GM12873 (cell line): Measurements from ENCODE around the gene LNPEP.

Experiments
- TF ChIP-seq, protein P1 (sequence below): IDR thresholded peaks from 2 replicates; pipeline ENCODE4 v1.5.1; 2012; ENCODE audit warnings: low read depth, mild to moderate bottlenecking, moderate library complexity, low read length, control low read depth; ENCODE audit not compliant: insufficient read depth; ENCODE audit errors: missing control alignments

The LNPEP gene

DNA sequence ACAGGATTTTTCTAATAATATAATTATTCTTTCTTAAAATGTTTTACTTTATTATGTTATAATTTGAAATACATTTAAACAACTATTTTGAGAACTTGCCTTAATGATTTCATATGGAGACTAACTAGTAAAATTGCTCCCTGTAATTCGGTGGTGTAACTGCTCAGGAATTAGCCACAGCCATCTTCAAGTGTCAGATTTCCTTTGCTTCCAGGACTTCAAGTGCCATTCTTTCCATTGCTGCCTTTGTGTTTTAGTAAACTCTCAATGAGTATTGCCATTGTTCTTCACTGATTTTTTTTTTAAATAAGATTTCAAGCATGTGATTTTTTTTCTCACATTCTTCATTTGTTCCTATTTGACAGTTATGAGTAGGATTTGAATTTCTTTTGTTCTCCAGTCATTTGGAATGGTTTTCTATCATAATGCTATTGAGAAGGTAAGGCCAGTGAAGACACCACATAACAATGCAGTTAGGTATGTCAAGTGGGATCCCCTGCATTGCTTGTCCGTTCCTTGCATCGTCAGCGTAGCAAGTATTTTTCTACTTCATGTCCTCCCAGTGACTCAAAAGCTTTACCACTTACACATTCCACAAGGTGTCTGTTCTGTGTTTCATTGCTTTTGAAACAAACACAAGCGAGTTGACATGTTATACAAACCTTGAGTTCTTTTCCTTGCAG, 83.7 kb downstream of the LNPEP start:
- TF ChIP-seq, protein P1, sequence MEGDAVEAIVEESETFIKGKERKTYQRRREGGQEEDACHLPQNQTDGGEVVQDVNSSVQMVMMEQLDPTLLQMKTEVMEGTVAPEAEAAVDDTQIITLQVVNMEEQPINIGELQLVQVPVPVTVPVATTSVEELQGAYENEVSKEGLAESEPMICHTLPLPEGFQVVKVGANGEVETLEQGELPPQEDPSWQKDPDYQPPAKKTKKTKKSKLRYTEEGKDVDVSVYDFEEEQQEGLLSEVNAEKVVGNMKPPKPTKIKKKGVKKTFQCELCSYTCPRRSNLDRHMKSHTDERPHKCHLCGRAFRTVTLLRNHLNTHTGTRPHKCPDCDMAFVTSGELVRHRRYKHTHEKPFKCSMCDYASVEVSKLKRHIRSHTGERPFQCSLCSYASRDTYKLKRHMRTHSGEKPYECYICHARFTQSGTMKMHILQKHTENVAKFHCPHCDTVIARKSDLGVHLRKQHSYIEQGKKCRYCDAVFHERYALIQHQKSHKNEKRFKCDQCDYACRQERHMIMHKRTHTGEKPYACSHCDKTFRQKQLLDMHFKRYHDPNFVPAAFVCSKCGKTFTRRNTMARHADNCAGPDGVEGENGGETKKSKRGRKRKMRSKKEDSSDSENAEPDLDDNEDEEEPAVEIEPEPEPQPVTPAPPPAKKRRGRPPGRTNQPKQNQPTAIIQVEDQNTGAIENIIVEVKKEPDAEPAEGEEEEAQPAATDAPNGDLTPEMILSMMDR = no peak

DNA sequence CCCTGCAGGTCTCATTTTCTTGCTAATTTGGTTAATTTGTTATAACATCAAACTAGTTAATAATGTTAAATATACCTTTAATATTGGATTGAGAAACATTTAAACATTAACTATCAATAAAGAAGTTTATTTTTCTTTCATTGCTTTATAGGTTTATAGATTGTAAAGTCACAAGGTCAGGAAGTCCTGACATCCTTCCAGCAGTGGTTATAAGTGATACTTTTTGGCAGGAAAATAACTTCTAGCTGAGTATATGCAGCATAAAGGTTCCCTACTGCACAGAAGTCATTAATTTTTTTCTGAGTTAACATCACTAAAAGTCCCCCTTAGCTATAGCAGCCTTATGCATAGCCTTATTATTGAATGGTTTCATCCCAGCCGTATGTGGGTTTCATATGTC, 85.5 kb downstream of the LNPEP start:
- TF ChIP-seq, protein P1 = no peak

DNA sequence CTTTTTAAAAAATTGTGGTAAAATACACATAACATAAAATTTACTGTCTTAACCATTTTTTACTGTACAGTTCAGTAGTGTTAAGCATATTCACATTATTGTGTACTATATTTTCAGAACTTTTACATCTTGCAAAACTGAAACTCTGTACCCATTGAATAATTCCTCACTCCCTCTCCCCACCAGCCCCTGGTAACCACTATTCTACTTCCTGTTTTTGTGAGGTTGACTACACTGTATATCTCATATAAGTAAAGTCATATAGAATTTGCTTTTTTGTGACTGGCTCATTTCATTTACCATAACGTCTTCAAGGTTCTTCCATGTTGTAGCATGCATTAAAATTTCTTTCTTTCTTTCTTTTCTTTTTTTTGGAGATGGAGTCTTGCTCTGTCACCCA, 87.0 kb downstream of the LNPEP start:
- TF ChIP-seq, protein P1 = no peak

DNA sequence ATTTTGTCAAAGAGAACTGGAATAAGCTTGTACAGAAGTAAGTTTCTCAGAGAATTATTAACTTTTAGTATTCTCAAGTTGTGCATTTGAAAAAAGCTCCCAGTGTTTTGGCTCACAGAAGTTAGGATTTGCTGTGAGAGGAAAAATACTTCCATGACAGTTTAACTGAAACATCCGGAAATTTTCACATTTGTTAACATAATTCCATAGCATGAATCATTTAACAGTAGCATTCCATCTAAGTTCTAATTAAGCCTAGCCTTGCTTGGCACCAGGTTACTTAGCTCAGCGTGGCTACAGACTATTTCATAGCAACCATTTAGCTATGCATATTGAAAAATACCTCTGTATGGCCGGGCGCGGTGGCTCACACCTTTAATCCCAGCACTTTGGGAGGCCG, 90.8 kb downstream of the LNPEP start:
- TF ChIP-seq, protein P1 = no peak

DNA sequence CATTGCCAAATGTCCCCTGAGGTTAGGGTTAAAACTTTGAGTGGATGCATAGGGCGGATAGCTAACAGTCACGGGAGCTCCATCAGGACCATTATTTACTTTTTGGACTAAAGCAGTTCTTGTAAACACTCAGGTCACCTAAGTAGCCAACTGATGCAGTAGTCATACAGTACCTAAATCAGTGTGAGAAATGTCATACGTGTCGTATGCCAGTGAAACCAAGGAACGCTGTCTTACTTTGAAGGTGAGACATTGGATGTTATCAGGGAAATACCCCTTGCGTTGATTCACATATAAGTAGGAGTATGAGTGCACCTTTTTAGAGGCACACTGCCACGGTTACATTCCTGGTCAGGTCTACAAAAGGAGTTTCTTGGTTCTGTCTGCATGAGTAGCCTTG, 101.9 kb downstream of the LNPEP start:
- TF ChIP-seq, protein P1 = no peak

DNA sequence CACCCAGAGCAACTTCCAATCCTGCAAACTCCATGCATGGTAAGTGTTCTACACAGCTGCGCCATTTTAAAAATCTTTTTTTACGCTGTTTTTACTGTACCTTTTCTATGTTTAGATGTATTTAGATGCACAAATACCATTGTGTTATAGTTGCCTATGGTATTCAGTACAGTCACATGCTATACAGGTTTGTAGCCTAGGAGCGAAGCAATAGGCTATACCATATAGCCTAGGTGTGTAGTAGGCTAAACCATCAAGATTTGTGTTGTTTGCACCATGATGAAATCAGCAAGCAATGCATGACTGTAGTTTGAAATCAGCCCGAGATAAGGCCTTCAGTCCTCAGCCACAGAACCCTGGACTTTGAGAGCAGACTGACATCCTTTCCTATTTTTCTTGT, 105.4 kb downstream of the LNPEP start:
- TF ChIP-seq, protein P1 = no peak

DNA sequence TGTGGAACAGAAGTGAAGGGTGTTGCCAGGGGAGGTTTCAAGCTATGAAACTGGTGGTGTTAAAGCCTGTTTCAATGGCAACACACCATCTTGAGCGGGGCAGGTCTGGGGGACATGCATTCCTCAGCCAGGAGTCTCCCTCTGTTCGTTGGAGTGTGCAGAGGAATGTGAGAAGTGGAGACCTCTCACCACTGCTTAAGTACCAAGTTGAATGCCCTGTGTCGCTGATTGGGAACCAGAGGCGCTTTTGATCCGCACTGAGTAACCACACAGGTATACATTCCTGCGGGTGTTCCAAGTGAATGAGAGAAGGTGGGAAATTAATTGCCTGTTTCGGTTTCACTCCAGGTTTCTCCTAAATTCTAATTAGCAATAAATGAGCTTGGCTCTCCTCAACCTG, 107.1 kb downstream of the LNPEP start:
- TF ChIP-seq, protein P1 = no peak
